Endothelial cell of umbilical vein (primary cell): ENCODE data around the gene LRRK1. TPM values are rescaled to one million over a fixed set of nuclear protein-coding genes. Genes with fewer than 3 reads are reported as not detected.

Experiments used
- BruUV-seq: library from RNA; stranded (reverse); fragments of 400-500 nt; replicated peaks from 2 replicates; lab custom pipeline; 2021; lab: Mats Ljungman, UMichigan
- CTCF ChIA-PET: fragments of 300-600, 350-600 bp; sonication (Branson Sonifier 250); formaldehyde crosslinking; loops from one replicate; lab custom pipeline; 2021; ENCODE audit warnings: antibody characterized with exemption, inconsistent platforms; lab: Charles Lee
- POLR2A ChIA-PET: fragments of 300-600, 350-600 bp; sonication (Branson Sonifier 250); formaldehyde crosslinking; loops from one replicate; lab custom pipeline; 2021; ENCODE audit warnings: antibody characterized with exemption, inconsistent platforms; lab: Charles Lee
- DNase-seq: peaks from one replicate; pipeline ENCODE4 v3.0.0-alpha.2; 2011; ENCODE audit warnings: low read depth, low spot score
- FAIRE-seq: peaks from 2 replicates; lab custom pipeline; 2011; peaks lifted over from hg19 to GRCh38; lab: Jason Lieb, UNC
- H2AFZ ChIP-seq: 2 replicates; pipeline ENCODE4 v1.6.0; 2012; ENCODE audit warnings: low read depth, low read length, control low read depth, inconsistent platforms
- H3K27ac ChIP-seq: 2 replicates; pipeline ENCODE4 v1.5.1; 2011; ENCODE audit warnings: low read depth, mild to moderate bottlenecking, control low read depth, low read length, moderate library complexity; ENCODE audit not compliant: insufficient read depth
- H3K27me3 ChIP-seq, 2 experiments: 2 replicates each; pipeline versions ENCODE4 v1.6.0 to v1.6.1; 2011; ENCODE audit warnings: low read length in 2 of 2, mixed read lengths in 1 of 2; ENCODE audit not compliant: control insufficient read depth in 2 of 2, insufficient read depth in 2 of 2
- H3K36me3 ChIP-seq, 2 experiments: 2 replicates in 1 of 2; 3 replicates in 1 of 2; pipeline ENCODE4 v1.5.1; 2011; ENCODE audit warnings: low read length in 2 of 2, mild to moderate bottlenecking in 1 of 2, moderate library complexity in 1 of 2; ENCODE audit not compliant: control insufficient read depth in 2 of 2, insufficient read depth in 2 of 2; ENCODE audit errors: extremely low read depth in 1 of 2
- H3K4me1 ChIP-seq: 3 replicates; pipeline ENCODE4 v1.5.1; 2011; ENCODE audit warnings: mild to moderate bottlenecking, low read length; ENCODE audit not compliant: control insufficient read depth, insufficient read depth; ENCODE audit errors: extremely low read depth
- H3K4me2 ChIP-seq: 2 replicates; pipeline ENCODE4 v1.6.1; 2011; ENCODE audit warnings: low read length, control low read depth, mixed read lengths; ENCODE audit not compliant: insufficient read depth
- H3K4me3 ChIP-seq, 3 experiments: fragments of 200-600 bp in 1 of 3; sonication (generic), shearing (Covaris generic) in 1 of 3; replicated peaks in 1 of 3; 2 replicates each; pipeline ENCODE4 v1.5.1; 2011 to 2016; ENCODE audit warnings: control low read depth in 3 of 3, low read length in 3 of 3, mild to moderate bottlenecking in 2 of 3, inconsistent platforms in 1 of 3, low read depth in 1 of 3, moderate library complexity in 1 of 3; ENCODE audit not compliant: insufficient read depth in 1 of 3
- H3K79me2 ChIP-seq: 2 replicates; pipeline ENCODE4 v1.6.0; 2012; ENCODE audit warnings: low read length, inconsistent platforms; ENCODE audit not compliant: control insufficient read depth, insufficient read depth
- H3K9ac ChIP-seq: replicated peaks from 2 replicates; pipeline ENCODE3; 2011; ENCODE audit warnings: low read length, control low read depth; ENCODE audit not compliant: insufficient read depth; ENCODE audit errors: extremely low read depth
- H3K9me1 ChIP-seq: replicated peaks from 3 replicates; pipeline ENCODE4 v1.6.0; 2011; ENCODE audit warnings: mild to moderate bottlenecking, low read length; ENCODE audit not compliant: control insufficient read depth, insufficient read depth; ENCODE audit errors: extremely low read depth
- H3K9me3 ChIP-seq: replicated peaks from 2 replicates; pipeline ENCODE4 v1.5.1; 2012; ENCODE audit warnings: low read length, inconsistent platforms; ENCODE audit not compliant: control insufficient read depth, insufficient read depth
- H4K20me1 ChIP-seq: replicated peaks from 2 replicates; pipeline ENCODE3; 2011; ENCODE audit warnings: mild to moderate bottlenecking, low read length; ENCODE audit not compliant: control insufficient read depth, insufficient read depth; ENCODE audit errors: extremely low read depth
- CTCF ChIP-seq, 2 donors: IDR thresholded peaks; 1 replicate in 1 of 2; 2 replicates in 1 of 2; pipeline ENCODE4 v1.5.1; 2011; ENCODE audit warnings: low read length in 2 of 2, mild to moderate bottlenecking in 2 of 2, moderate library complexity in 2 of 2, control low read depth in 1 of 2, inconsistent platforms in 1 of 2, low read depth in 1 of 2; ENCODE audit not compliant: insufficient read depth in 1 of 2; ENCODE audit errors: extremely low read depth in 1 of 2
- FOS ChIP-seq: IDR thresholded peaks from 2 replicates; pipeline ENCODE4 v1.6.1; 2011; ENCODE audit warnings: mild to moderate bottlenecking, low read length, moderate library complexity, borderline replicate concordance; ENCODE audit not compliant: insufficient read depth
- MYC ChIP-seq: IDR thresholded peaks from one replicate; pipeline ENCODE4 v1.6.1; 2011; ENCODE audit warnings: mild to moderate bottlenecking, low read depth, low read length
- POLR2A ChIP-seq: IDR thresholded peaks from 2 replicates; pipeline ENCODE4 v1.6.1; 2012; ENCODE audit warnings: low read depth, mild to moderate bottlenecking, control low read depth, low read length
- dilution Hi-C: fragments of 300-500 bp; cut with MboI; formaldehyde crosslinking; loops from one replicate; pipeline ENCODE4 v1.15.0; 2019; ENCODE audit warnings: low sequenced_read_pairs; ENCODE audit not compliant: extremely low pct_ligation_motif_present
- intact Hi-C: fragments of 100-400 bp; cut with micrococcal nuclease; formaldehyde crosslinking; loops from one replicate; pipeline ENCODE4 v1.10.0; 2022
- polyA plus RNA-seq, 4 experiments: library from polyadenylated mRNA; depleted of rRNA in 3 of 4; stranded (reverse) in 3 of 4; unstranded in 1 of 4; fragments of >200 nt; gene quantifications; 2 replicates each; pipeline versions ENCODE4 v1.2.1 to v1.2.3, GENCODE V29; 2011 to 2012; ENCODE audit warnings: missing spikeins in 1 of 4
- total RNA-seq: library from RNA; stranded (reverse); gene quantifications from 2 replicates; pipeline ENCODE4 v1.2.3, GENCODE V29; 2021

Gene LRRK1
- total and polyA plus RNA-seq, 2 donors (not counting 3 experiments of a cell fraction or from before 2014, with no cell fraction given): 11.0 to 22.1 TPM

GRCh38 chr15:100919481-100920405 is 586 bp downstream of the LRRK1 start:
- Histone ChIP-seq H4K20me1 (no peaks in the 10 kb centered on the region), H3K4me1 (peaks cover 14% of the 10 kb centered on the region), H3K4me2 (peak overlapping the region; percentile 80), H3K27ac (peak overlapping the region; percentile 10), H3K79me2 (peaks cover 10% of the 10 kb centered on the region), H3K27me3 (no peaks in the 10 kb centered on the region), H3K9ac (peak overlapping the region; percentile 76), H3K36me3 (no peaks in the 10 kb centered on the region), H3K4me3 (peak overlapping the region; percentile 60 to 81 (median 69)), H3K9me3 (no peaks in the 10 kb centered on the region), H2AFZ (peak overlapping the region; percentile 89), H3K9me1 (no peaks in the 10 kb centered on the region)
- intact Hi-C loops (no loop called here), dilution Hi-C loops (no loop called here)
- no TSS peak for BruUV-seq
- FAIRE-seq (peak; percentile 55), DNase-seq (peak; percentile 28)
- POLR2A ChIA-PET: no interaction called here
- TF ChIP-seq POLR2A (no peak), MYC (no peak), FOS (no peak), CTCF (IDR thresholded peaks at IDR 0.05; ENCODE audit: extremely low read depth in 1 of 2, insufficient read depth in 1 of 2, low read depth in 1 of 2, low read length in 2 of 2) (no peak)
- CTCF ChIA-PET: interaction anchor here (0.9 to 9.2 kb wide), 16 partner anchors 9 to 339 kb away, joined by 3 to 371 read pairs (median 12); partner anchors contain the start of gene ALDH1A3
